Measurements from ENCODE around the gene BSX. TPM values are rescaled to one million over a fixed set of nuclear protein-coding genes. Genes with fewer than 3 reads are reported as not detected.

The BSX gene
- not detected in 2 replicates for total RNA-seq (ENCODE audit: low replicate concordance)
- long read RNA-seq, result 0 reads

DNA sequence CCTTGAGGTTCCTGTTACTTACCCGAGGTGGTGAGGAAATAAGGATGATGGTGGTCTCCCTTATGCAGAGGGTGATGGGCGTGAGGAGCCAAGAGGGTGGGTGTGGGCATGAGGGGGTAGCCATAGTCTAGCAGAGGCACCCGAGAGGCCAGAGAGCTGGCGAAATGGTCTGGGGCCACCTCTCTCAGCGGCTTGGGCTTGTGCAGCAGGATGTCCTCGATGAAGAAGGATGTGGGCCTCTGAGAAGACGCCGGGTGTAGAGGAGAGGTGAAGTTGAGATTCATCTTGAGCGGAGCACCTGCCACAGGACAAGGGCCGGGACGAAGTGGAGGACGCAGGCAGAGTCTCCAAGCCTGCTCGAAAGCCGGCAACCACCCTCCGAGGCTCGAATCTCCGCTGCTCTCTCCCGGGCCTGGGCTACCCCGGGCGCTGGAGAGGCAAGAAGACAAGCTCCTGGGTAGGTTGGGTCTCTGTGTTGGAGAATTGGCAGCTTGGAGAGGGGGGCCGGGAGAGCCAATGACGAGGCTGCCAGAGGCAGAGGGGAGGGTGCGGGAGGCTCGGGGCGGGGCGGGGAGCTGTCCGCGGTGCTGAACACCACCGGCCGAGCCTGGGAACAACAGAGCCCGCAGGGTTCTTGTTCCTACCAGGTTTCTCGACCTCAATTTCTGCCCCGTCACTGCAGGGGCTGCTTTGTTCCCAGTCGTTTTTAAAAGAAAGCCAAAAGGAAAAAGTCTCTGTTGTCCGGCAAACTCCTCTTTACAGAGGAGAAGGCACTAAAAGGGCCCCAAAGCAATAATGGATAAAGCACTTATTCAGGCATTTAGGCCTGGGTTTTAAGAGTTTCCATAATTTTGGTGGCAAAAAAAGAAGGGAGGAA, at the start of gene BSX:
Gene BSX, minus strand, starts transcription at position 447 of the 877 bp plus-strand sequence. Its CDS starts 163 bp downstream, at position 284.
- no peaks in the 10 kb centered on the region for H3K9me3 Mint-ChIP-seq
- peak; percentile 77 for DNase-seq (ENCODE audit: extremely low spot score, unreplicated experiment)
- H3K4me1 Mint-ChIP-seq (ENCODE audit: unreplicated experiment), result peaks cover 18% of the 10 kb centered on the region
- H3K27ac Mint-ChIP-seq, result no peak within 1 kb of the TSS
- H3K4me3 Mint-ChIP-seq, result peak within 1 kb of the TSS; percentile 17
- H3K36me3 Mint-ChIP-seq, result no peaks in the 10 kb centered on the region
- TF ChIP-seq, protein P1, sequence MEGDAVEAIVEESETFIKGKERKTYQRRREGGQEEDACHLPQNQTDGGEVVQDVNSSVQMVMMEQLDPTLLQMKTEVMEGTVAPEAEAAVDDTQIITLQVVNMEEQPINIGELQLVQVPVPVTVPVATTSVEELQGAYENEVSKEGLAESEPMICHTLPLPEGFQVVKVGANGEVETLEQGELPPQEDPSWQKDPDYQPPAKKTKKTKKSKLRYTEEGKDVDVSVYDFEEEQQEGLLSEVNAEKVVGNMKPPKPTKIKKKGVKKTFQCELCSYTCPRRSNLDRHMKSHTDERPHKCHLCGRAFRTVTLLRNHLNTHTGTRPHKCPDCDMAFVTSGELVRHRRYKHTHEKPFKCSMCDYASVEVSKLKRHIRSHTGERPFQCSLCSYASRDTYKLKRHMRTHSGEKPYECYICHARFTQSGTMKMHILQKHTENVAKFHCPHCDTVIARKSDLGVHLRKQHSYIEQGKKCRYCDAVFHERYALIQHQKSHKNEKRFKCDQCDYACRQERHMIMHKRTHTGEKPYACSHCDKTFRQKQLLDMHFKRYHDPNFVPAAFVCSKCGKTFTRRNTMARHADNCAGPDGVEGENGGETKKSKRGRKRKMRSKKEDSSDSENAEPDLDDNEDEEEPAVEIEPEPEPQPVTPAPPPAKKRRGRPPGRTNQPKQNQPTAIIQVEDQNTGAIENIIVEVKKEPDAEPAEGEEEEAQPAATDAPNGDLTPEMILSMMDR (conservative IDR thresholded peaks at IDR 0.05), result no peak
- peaks cover 99% of the 10 kb centered on the region for H3K27me3 Mint-ChIP-seq

DNA sequence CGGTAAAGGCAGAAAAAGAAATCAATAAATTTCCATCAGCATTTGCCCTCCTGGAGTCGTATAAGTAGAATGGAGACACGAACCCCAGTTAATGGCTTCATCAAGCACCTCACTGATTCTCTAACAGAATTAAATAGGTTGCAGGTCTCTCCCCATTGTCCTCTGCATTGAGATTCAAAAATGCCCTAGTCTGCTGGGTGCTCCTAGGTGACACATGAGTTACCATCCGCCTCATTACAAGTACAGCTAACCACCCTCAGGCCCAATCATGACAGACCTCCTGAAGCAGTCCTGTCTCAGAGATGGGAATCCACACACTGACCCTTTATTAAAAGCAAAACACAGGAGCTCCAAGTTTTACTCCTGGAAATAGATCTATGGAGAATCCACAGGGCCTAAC, 48.9 kb upstream of the BSX start:
- TF ChIP-seq, protein P1 (conservative IDR thresholded peaks at IDR 0.05), result no peak

GRCh38 chr11:123020968-123021367, 39.3 kb upstream of the BSX start:
- Mint-ChIP-seq H3K27ac (no peak overlapping the region), H3K27me3 (peaks cover 22% of the 10 kb centered on the region), H3K9me3 (no peaks in the 10 kb centered on the region), H3K36me3 (no peaks in the 10 kb centered on the region), H3K4me1 (ENCODE audit: unreplicated experiment) (no peaks in the 10 kb centered on the region), H3K4me3 (no peak overlapping the region)
- TF ChIP-seq, protein P1 (conservative IDR thresholded peaks at IDR 0.05), result peak; percentile 72
- no peak for DNase-seq (ENCODE audit: extremely low spot score, unreplicated experiment)

More for the DNA sequence above, 48.9 kb upstream of the BSX start:
- H3K27me3 Mint-ChIP-seq, result peaks cover 5% of the 10 kb centered on the region
- no peak overlapping the region for H3K4me3 Mint-ChIP-seq
- H3K36me3 Mint-ChIP-seq, result no peaks in the 10 kb centered on the region
- no peaks in the 10 kb centered on the region for H3K4me1 Mint-ChIP-seq (ENCODE audit: unreplicated experiment)
- DNase-seq (ENCODE audit: extremely low spot score, unreplicated experiment), result no peak
- H3K27ac Mint-ChIP-seq, result no peak overlapping the region
- H3K9me3 Mint-ChIP-seq, result no peaks in the 10 kb centered on the region

DNA sequence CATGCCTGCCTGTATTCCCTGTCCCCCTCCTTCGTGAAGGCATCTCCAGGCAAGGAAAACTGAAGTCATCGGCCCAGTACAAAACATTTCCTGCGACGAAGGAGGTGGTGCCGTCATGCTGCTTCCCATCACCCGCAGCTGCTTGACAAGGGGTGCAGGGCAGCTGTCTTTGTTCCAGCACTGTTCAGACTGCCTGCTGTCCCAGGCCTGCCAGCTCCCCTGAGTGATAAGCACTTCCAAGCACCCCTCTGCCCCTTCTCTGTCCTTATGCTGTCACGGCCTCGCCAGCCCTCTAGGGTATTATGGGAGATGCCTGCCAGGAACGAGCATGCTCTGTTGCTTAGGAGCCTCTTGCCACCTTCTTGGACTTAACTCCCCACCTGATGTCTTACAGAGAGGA, 37.1 kb upstream of the BSX start:
- no peak overlapping the region for H3K4me3 Mint-ChIP-seq
- DNase-seq (ENCODE audit: extremely low spot score, unreplicated experiment), result no peak
- no peaks in the 10 kb centered on the region for H3K4me1 Mint-ChIP-seq (ENCODE audit: unreplicated experiment)
- peaks cover 34% of the 10 kb centered on the region for H3K27me3 Mint-ChIP-seq
- TF ChIP-seq, protein P1 (conservative IDR thresholded peaks at IDR 0.05), result no peak
- H3K9me3 Mint-ChIP-seq, result no peaks in the 10 kb centered on the region
- no peak overlapping the region for H3K27ac Mint-ChIP-seq
- H3K36me3 Mint-ChIP-seq, result no peaks in the 10 kb centered on the region

DNA sequence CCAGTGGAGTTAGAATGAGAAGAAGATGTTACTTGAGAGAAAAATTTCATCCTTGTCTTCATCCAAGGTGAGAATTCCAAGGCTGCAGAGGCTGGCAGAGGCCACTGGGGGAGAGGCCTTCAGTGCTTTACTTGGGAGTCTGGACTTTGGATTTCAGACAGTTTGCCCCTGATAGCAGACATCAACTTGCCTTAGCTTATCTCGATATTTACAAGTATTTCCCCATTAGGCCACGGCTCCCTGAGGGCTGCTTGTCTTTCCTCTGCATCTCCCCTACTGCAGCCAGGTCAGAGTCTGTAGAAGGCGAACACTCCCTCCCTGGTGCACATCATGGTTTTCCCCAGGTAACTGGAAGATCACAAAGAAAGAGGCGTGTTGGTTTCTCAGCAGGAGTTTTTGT, 29.9 kb upstream of the BSX start:
- Mint-ChIP-seq H3K27ac (no peak overlapping the region), H3K4me3 (no peak overlapping the region), H3K36me3 (no peaks in the 10 kb centered on the region), H3K4me1 (ENCODE audit: unreplicated experiment) (no peaks in the 10 kb centered on the region), H3K9me3 (no peaks in the 10 kb centered on the region), H3K27me3 (peaks cover 40% of the 10 kb centered on the region)
- TF ChIP-seq, protein P1 (conservative IDR thresholded peaks at IDR 0.05), result peak; percentile 17
- no peak for DNase-seq (ENCODE audit: extremely low spot score, unreplicated experiment)

Measured in type B pancreatic cell (in vitro differentiated cells).